ENCODE measurements around the gene HSD17B8.

Gene HSD17B8

DNA sequence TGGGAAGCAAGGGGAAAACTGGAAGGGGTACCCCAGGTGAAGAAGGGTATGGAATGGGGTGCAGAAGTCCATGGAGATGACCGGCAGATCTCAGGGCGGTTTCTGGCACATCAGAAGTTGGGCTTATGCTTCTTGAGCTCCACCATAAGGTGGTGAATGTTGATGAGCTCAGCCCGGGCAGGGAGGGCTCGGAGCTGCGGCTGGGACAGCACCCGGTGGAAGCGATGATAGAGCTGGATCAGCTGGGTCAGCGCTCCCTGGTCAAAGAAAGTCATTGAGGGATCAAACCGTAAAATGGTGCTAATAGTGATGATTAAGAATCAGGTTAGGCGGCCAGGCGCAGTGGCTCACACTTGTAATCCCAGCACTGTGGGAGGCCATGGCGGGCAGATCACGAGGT, 46.3 kb downstream of the HSD17B8 start:
- H3K4me3 ChIP-seq (ENCODE audit: low read depth, low read length) = no peak overlapping the region
- peaks cover 15% of the 10 kb centered on the region for H3K4me1 ChIP-seq (ENCODE audit: control insufficient read depth, insufficient read depth, low read length)
- no peak overlapping the region for H3K27ac ChIP-seq (ENCODE audit: low read depth, low read length)
- peaks cover 26% of the 10 kb centered on the region for H3K27me3 ChIP-seq (ENCODE audit: control insufficient read depth, insufficient read depth, low read length)
- H3K36me3 ChIP-seq (ENCODE audit: control insufficient read depth, insufficient read depth, low read length) = peaks cover 9% of the 10 kb centered on the region; the same call in 1 of the 2 replicates
- H3K9me3 ChIP-seq (ENCODE audit: control insufficient read depth, insufficient read depth, low read depth, low read length) = no peaks in the 10 kb centered on the region
- no peak overlapping the region for H3K9ac ChIP-seq (ENCODE audit: low read length)

DNA sequence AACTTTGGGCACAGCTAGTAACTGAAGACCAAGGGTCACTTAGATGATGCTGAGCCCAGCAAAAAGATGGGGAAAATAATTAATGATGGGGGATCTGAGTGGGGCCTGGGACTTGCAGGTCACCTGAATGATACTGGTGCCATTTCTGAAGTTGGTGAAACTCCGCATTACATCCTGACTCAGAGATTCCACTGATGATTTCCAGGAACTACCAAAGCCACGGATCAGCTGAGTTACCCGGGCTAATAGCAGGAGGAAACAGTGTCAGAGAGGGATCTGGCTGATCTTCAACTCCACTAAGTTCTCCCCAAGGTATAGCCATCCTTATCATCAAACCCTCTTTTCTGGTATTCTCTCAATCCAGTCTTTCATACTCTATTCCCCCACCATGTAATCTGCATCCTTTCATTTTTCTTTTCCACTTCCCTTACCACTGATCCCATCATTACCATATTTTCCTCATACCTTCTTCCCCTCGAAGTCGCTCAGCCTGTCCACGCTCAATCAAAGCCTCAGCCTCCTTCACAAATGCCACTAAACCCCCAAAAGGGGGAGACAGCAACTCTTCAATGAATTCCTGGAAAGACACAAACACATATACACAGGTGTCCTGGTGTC, 47.0 kb downstream of the HSD17B8 start:
- Histone ChIP-seq H3K4me1 (ENCODE audit: control insufficient read depth, insufficient read depth, low read length) (peaks cover 15% of the 10 kb centered on the region), H3K4me3 (ENCODE audit: low read depth, low read length) (no peak overlapping the region), H3K27ac (ENCODE audit: low read depth, low read length) (no peak overlapping the region), H3K36me3 (ENCODE audit: control insufficient read depth, insufficient read depth, low read length) (peaks cover 9% of the 10 kb centered on the region; the same call in 1 of the 2 replicates), H3K9ac (ENCODE audit: low read length) (no peak overlapping the region), H3K9me3 (ENCODE audit: control insufficient read depth, insufficient read depth, low read depth, low read length) (no peaks in the 10 kb centered on the region), H3K27me3 (ENCODE audit: control insufficient read depth, insufficient read depth, low read length) (peaks cover 18% of the 10 kb centered on the region)

DNA sequence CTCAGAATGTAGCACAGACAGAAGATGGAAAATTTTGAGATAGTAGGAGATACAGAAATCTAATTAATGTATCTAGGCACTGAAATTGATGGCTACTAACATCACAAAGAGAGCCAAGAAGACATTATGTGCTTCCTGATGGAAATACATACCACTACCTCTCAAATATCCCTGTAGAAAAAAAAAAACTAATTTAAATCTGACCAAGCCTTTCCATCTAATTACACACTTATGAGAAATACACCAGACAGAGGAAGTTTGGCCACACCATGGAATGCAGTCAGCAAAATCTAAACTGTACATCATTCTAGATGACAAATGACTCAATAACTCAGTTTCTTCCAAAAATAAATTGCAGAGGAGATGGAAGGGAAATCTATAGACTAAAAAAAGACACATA, 48.3 kb downstream of the HSD17B8 start:
- peaks cover 8% of the 10 kb centered on the region for H3K27me3 ChIP-seq (ENCODE audit: control insufficient read depth, insufficient read depth, low read length)
- peaks cover 15% of the 10 kb centered on the region for H3K4me1 ChIP-seq (ENCODE audit: control insufficient read depth, insufficient read depth, low read length)
- peaks cover 15% of the 10 kb centered on the region for H3K36me3 ChIP-seq (ENCODE audit: control insufficient read depth, insufficient read depth, low read length)
- H3K9me3 ChIP-seq (ENCODE audit: control insufficient read depth, insufficient read depth, low read depth, low read length) = no peaks in the 10 kb centered on the region
- H3K9ac ChIP-seq (ENCODE audit: low read length) = no peak overlapping the region
- H3K27ac ChIP-seq (ENCODE audit: low read depth, low read length) = no peak overlapping the region
- no peak overlapping the region for H3K4me3 ChIP-seq (ENCODE audit: low read depth, low read length)

DNA sequence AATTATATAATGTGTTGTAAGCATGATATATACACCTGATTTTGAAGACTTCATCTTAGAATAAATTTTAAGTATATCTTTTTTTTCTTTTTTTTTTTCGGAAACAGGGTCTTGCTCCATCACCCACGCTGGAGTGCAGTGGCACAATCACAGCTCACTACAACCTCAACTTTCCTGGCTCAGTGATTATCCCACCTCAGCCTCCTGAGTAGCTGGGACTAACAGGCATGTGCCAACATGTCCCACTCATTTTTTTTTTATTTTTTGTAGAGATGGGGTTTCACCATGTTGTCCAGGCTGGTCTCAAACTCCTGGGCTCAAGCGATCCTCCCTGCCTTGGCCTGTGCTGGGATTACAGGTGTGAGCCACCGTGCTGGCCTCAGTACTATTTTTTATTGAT, 50.1 kb downstream of the HSD17B8 start:
- Histone ChIP-seq H3K9ac (ENCODE audit: low read length) (no peak overlapping the region), H3K27me3 (ENCODE audit: control insufficient read depth, insufficient read depth, low read length) (no peaks in the 10 kb centered on the region), H3K27ac (ENCODE audit: low read depth, low read length) (no peak overlapping the region), H3K4me3 (ENCODE audit: low read depth, low read length) (no peak overlapping the region), H3K9me3 (ENCODE audit: control insufficient read depth, insufficient read depth, low read depth, low read length) (no peaks in the 10 kb centered on the region), H3K36me3 (ENCODE audit: control insufficient read depth, insufficient read depth, low read length) (peaks cover 18% of the 10 kb centered on the region), H3K4me1 (ENCODE audit: control insufficient read depth, insufficient read depth, low read length) (peaks cover 5% of the 10 kb centered on the region; the same call in 1 of the 2 replicates)

Measured in HUES6 (cell line).